GM12801 (cell line): ENCODE results near the gene CFAP107.
"Not testable (repeated sequence)": the region's sequence is repeated elsewhere in the genome, so short reads cannot be mapped to it uniquely, and the experiment has no call there.

Source experiments
- TF ChIP-seq, protein P1 (sequence below): IDR thresholded peaks from one replicate; pipeline ENCODE4 v1.5.1; 2011; ENCODE audit warnings: control low read depth; ENCODE audit not compliant: insufficient read length; ENCODE audit errors: extremely low read depth

Gene CFAP107

DNA sequence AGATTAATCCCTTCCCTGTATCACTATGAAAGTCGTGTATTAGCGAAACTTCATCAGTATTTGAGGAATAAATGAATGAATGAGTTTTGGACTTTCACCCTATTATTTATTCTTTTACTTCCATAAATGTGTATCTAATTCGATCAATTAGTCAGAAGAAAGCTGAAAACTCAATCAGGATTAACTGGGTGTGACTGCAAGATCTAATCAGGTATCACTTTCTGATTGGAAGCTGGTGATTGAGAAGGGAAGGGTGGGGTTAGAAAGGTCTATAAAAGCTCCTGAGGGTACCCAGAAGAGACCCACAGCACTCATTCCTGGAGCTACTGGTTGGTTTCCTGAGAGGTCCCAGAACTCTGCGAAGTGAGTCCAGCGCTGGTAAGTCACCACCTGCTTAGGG is 45.1 kb downstream of the CFAP107 start, which contains the start of gene PRAMEF1:
TSS of gene PRAMEF1 (plus strand) at position 301 of the 400 bp plus-strand sequence. CDS start 1,831 bp downstream, outside the sequence.
- TF ChIP-seq, protein P1, sequence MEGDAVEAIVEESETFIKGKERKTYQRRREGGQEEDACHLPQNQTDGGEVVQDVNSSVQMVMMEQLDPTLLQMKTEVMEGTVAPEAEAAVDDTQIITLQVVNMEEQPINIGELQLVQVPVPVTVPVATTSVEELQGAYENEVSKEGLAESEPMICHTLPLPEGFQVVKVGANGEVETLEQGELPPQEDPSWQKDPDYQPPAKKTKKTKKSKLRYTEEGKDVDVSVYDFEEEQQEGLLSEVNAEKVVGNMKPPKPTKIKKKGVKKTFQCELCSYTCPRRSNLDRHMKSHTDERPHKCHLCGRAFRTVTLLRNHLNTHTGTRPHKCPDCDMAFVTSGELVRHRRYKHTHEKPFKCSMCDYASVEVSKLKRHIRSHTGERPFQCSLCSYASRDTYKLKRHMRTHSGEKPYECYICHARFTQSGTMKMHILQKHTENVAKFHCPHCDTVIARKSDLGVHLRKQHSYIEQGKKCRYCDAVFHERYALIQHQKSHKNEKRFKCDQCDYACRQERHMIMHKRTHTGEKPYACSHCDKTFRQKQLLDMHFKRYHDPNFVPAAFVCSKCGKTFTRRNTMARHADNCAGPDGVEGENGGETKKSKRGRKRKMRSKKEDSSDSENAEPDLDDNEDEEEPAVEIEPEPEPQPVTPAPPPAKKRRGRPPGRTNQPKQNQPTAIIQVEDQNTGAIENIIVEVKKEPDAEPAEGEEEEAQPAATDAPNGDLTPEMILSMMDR, result not testable (repeated sequence)

DNA sequence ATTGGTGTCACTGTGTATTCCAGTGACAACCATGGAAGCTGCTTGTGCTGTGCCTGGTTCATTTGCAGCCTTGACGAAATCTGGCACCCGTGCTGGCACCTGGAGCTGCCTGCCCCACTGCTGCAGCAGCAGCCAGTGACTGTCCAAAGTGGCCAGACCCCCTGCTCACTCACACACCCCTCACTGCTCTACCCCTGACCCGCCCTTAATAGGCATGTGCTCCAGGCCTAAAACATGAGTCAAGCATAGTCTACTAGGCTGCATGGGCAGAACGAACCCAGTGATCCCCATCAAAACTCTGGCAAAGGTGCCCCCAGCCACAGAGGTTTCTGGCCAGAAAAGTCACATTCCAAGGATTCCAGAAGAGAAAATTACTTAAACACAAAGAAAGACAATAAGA is 52.9 kb downstream of the CFAP107 start:
- TF ChIP-seq, protein P1, result no peak

DNA sequence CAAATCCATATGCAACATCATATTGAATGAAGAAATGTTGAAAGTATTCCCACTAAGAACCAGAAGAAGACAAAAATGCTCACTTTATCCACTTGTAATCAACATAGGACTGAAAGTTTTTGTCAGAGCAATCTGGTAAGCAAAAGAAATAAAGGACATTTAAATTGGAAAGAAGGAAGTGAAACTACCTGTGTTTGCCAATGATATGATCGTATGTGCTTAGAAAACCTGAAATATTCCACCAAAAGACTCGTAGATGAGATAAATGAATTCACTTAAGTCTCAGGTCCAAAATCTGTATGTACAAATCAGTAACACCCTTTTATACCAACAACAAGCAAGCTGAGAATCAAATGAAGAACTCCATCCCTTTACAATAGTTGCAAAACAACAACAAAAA is 53.7 kb downstream of the CFAP107 start:
- TF ChIP-seq, protein P1, result no peak

DNA sequence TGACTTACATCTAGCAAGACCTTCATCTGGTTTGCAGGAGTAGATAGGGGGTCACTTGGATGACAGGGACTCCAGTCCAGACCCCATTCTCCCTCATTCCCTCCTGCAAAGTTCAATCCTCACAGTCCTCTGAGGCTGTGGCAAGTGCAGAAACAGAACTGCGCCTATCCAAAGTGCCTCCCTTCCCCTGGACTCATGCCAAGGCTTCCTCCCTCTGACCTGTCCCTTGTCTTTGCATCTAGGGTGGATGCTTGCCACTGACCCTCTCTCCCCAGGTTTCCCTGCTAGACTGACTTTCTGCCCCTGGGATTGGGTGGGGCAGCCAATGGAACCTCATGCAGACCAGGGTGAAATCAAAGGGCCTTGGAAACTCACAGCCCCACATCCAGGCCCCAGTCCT is 63.9 kb downstream of the CFAP107 start:
- TF ChIP-seq, protein P1, result no peak

DNA sequence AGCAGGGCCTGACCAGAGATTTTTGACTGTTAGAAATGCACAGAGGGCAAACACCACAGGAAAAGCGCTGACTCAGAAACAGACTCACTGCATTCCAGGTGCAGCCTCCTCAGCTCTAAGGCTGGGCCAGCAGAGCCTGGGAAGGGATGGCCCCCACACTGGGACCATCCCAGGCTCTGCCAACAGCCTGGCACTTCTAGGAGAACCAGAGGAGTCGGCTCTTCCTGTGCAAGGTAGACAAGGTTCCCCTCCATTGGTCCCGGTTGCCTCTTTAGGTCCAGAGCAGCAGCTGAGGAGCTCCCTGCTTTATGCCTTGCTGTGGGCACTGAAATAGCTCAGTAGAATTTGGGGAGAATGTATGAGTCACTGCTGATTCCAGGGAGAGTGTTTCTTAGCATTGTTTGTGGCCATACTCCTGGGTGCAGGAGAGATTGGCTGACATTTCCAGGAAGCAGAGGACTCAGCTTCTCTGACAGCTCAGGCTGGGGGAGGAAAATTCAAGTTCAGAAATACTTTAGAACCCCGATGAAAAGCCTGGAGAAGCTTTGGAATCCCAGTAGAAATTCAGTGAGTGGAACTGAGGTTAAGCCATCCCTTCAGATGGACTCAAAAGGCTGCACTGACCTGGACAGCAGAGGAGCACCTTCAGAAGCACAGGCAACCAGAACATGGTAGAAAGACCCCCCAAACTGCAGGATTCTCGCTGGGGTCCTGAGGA is 64.8 kb downstream of the CFAP107 start:
- TF ChIP-seq, protein P1, result no peak

DNA sequence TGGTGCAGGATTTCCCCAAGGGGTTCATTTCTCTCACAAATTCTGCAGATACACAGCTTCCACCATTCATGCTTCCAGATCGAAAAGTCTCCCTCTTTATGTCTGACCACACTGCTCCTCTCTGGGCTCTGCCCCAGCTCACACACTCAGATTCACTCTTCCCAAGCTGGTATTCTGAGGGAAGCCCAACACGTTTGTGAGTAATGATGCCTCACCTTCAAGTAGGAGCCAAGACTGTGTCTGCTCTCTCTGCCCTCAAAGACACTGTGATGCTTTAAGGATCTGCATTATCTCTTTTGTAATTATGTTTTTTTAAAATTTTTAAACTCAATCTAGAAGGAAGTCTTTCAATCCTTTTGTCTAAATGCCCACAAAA is 65.4 kb downstream of the CFAP107 start:
- TF ChIP-seq, protein P1, result no peak
